Lung (tissue), 12 donors: ENCODE data around the gene LAMC3. TPM values are rescaled to one million over a fixed set of nuclear protein-coding genes. Genes with fewer than 3 reads are reported as not detected.

Experiments
- ATAC-seq: fragments of 200-7000 bp; cut with Tn5 transposase; one replicate; pipeline ENCODE4 v1.9.1; 2020; ENCODE audit warnings: moderate number of reproducible peaks; ENCODE audit not compliant: insufficient read depth, low FRiP score
- DNase-seq, 3 donors: peaks; one replicate each; pipeline ENCODE4 v3.0.0-alpha.2; 2013 to 2017
- H3K27ac ChIP-seq, 2 donors: one replicate each; pipeline ENCODE4 v1.5.1; 2013; ENCODE audit warnings: mild to moderate bottlenecking in 2 of 2, moderate library complexity in 2 of 2, control low read depth in 1 of 2, inconsistent platforms in 1 of 2, low read depth in 1 of 2, low read length in 1 of 2
- H3K27me3 ChIP-seq, 3 donors: one replicate each; pipeline ENCODE4 v1.5.1; 2013; ENCODE audit warnings: low read length in 2 of 3; ENCODE audit not compliant: control insufficient read depth in 3 of 3, insufficient read depth in 3 of 3
- H3K36me3 ChIP-seq, 4 donors: one replicate each; pipeline ENCODE4 v1.5.1; 2013; ENCODE audit warnings: low read length in 4 of 4, mild to moderate bottlenecking in 1 of 4, moderate library complexity in 1 of 4; ENCODE audit not compliant: control insufficient read depth in 4 of 4, insufficient read depth in 4 of 4
- H3K4me1 ChIP-seq, 5 donors: one replicate each; pipeline ENCODE4 v1.5.1; 2013; ENCODE audit warnings: low read length in 5 of 5, mild to moderate bottlenecking in 2 of 5, moderate library complexity in 1 of 5; ENCODE audit not compliant: control insufficient read depth in 5 of 5, insufficient read depth in 5 of 5
- H3K4me3 ChIP-seq: one replicate; pipeline ENCODE4 v1.5.1; 2013; ENCODE audit warnings: mild to moderate bottlenecking, control low read depth, moderate library complexity
- H3K9ac ChIP-seq, 2 donors: one replicate each; pipeline ENCODE4 v1.5.1; 2013; ENCODE audit warnings: low read length in 2 of 2, control low read depth in 1 of 2; ENCODE audit not compliant: insufficient read depth in 1 of 2
- H3K9me3 ChIP-seq, 4 donors: one replicate each; pipeline ENCODE4 v1.5.1; 2013; ENCODE audit warnings: low read length in 3 of 4, mild to moderate bottlenecking in 1 of 4, moderate library complexity in 1 of 4; ENCODE audit not compliant: control insufficient read depth in 4 of 4, insufficient read depth in 3 of 4
- WGBS, 2 donors: extraction: QIAGEN DNeasy Blood & Tissue Kit; methylation state at CpG; one replicate each; pipeline ENCODE4 v1.1.7; 2013; 5-methylcytosine and 5-hydroxymethylcytosine counted together
- polyA plus RNA-seq, 2 donors: library from polyadenylated mRNA; stranded (reverse); fragments of 200-250 nt; gene quantifications; one replicate each; pipeline ENCODE4 v1.2.1, GENCODE V29; 2013
- total RNA-seq, 2 donors: library from RNA; depleted of rRNA in 1 of 2; stranded (reverse); fragments of >200 nt in 1 of 2; gene quantifications; one replicate each; pipeline ENCODE4 v1.2.1, GENCODE V29; 2014 to 2021
- TF ChIP-seq, protein P1 (sequence below): IDR thresholded peaks from 2 replicates; pipeline ENCODE4 v1.5.1; 2012; ENCODE audit warnings: mild to moderate bottlenecking; ENCODE audit errors: control extremely low read depth, extremely low read depth
- donor health status: control.
- donor health status: control.
- donor health status: Bipolar disorder and iron deficiency.
- donor health status: healthy.
- donor health status: DM: yes; HTN: yes; CAD: no.

The LAMC3 gene
- total and polyA plus RNA-seq, 4 donors: 10.5 to 24.3 (median 14.1) TPM

DNA sequence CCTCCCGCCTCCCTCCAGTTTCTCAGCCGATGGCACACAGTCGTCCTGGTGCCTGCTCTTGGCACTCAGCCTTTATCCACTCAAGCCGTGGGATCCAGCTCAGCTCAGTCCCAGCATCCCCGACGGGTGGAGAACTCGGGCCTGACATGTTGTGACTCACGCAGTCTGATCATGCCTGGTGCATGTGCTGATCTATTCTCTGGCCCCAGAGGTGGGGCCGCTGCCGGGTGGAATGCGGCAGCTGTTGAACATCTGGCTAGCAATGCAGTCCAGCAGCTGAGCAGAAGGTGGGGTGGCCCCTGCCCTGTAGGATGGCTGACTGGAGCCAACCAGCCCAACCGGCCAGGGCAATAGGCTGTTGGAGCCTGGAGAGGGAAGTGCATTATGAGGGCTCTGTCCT, 85.6 kb downstream of the LAMC3 start:
- H3K4me1 ChIP-seq: no peaks in the 10 kb centered on the region
- H3K27me3 ChIP-seq: no peaks in the 10 kb centered on the region
- no peak overlapping the region for H3K9ac ChIP-seq
- TF ChIP-seq, protein P1, sequence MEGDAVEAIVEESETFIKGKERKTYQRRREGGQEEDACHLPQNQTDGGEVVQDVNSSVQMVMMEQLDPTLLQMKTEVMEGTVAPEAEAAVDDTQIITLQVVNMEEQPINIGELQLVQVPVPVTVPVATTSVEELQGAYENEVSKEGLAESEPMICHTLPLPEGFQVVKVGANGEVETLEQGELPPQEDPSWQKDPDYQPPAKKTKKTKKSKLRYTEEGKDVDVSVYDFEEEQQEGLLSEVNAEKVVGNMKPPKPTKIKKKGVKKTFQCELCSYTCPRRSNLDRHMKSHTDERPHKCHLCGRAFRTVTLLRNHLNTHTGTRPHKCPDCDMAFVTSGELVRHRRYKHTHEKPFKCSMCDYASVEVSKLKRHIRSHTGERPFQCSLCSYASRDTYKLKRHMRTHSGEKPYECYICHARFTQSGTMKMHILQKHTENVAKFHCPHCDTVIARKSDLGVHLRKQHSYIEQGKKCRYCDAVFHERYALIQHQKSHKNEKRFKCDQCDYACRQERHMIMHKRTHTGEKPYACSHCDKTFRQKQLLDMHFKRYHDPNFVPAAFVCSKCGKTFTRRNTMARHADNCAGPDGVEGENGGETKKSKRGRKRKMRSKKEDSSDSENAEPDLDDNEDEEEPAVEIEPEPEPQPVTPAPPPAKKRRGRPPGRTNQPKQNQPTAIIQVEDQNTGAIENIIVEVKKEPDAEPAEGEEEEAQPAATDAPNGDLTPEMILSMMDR: no peak
- peak in 1 of 3 donors; percentile 8 for DNase-seq
- no peaks in the 10 kb centered on the region for H3K9me3 ChIP-seq
- H3K4me3 ChIP-seq: no peak overlapping the region
- no peaks in the 10 kb centered on the region for H3K36me3 ChIP-seq
- H3K27ac ChIP-seq: no peak overlapping the region
- ATAC-seq: no peak
- 59 to 73% methylated on average over 12 of the region's 12 CpGs for WGBS, 2 donors

DNA sequence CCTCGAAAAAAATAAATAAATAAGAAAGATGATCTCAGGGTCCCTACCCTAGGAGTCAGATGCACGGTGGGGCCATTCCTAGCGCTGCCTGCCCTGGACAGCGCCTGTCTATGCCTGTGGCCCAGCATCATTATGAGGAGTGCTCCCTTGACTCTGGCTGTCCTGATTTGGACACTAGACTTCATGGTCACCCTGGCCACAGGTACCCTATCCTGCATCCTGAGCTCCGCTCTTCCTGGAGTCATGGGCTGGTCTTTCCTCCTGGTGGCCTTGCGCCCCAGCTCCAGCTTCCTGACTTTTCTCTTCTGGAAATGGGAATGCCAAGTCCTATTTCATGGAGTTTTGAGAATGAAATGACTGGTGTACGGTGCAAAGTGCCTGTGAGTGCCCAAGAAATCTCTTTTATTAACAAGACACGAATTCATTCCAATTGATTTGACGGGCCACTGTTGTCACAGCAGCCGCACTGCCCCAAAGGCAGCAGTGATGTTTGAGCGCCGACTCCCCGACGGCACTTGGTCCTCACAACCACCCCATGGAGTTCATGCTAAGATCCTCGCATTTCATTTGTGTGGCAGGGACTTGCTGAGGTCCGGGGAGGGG, 86.8 kb downstream of the LAMC3 start:
- no peaks in the 10 kb centered on the region for H3K27me3 ChIP-seq
- TF ChIP-seq, protein P1: no peak
- H3K9me3 ChIP-seq: no peaks in the 10 kb centered on the region
- ATAC-seq: no peak
- H3K4me1 ChIP-seq: no peaks in the 10 kb centered on the region
- 32 to 38% methylated on average over 16 of the region's 16 CpGs for whole genome bisulfite sequencing, 2 donors
- DNase-seq: no peak
- H3K9ac ChIP-seq: no peak overlapping the region
- no peaks in the 10 kb centered on the region for H3K36me3 ChIP-seq
- H3K4me3 ChIP-seq: no peak overlapping the region
- H3K27ac ChIP-seq: no peak overlapping the region

DNA sequence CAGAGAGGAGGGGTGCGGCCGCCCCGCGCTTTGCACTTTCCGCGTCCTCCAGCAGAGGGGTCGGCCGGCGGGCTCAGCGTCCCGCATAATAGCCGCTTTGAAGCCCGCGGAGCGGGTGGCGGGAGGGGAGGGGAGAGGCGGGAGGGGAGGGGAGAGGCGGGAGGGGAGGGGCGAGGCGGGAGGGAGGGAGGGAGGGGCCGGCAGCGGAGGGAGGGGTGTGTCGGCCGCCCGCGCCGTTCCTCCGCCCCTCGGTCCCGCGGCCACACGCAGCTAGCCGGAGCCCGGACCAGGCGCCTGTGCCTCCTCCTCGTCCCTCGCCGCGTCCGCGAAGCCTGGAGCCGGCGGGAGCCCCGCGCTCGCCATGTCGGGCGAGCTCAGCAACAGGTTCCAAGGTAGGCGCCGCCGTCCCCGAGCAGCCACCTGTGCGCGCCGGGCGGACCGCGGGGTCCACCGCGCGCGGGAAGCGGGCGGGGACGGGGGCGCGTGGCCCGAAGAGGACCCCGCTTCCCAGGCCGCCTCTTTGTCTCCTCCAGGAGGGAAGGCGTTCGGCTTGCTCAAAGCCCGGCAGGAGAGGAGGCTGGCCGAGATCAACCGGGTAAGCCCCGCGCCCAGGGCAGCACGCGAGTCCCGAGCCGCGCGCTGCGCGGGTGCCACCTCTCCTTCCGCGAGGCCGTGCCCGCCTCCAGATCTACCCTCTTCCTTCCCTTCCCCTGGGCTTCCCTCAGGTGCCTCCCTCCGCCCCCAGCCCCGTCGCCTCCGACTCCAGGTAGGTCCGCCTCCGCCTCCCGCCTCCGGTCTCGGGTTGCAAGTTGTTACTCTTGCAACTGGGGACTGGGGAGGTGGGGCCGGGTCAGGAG, 87.5 kb downstream of the LAMC3 start, which contains the start of gene AIF1L:
Gene AIF1L, plus strand, starts transcription at position 263 of the 857 bp plus-strand sequence. Its CDS starts 99 bp downstream, at position 362.
- TF ChIP-seq, protein P1: no peak
- Histone ChIP-seq H3K4me3 (peak within 1 kb of the TSS; percentile 28), H3K36me3 (no peaks in the 10 kb centered on the region), H3K9ac (peak within 1 kb of the TSS in 1 of 2 donors; percentile 11), H3K27me3 (no peaks in the 10 kb centered on the region), H3K4me1 (no peaks in the 10 kb centered on the region), H3K9me3 (no peaks in the 10 kb centered on the region), H3K27ac (peak within 1 kb of the TSS in 1 of 2 donors; percentile 47)
- ATAC-seq: peak; percentile 34
- 1% methylated on average over 45 to 97 of the region's 99 CpGs for WGBS, 2 donors
- peak; percentile 62 to 79 (median 70) for DNase-seq
